SJCRH30 (cell line): ENCODE data around the gene ANKRD6. TPM values are rescaled to one million over a fixed set of nuclear protein-coding genes. Genes with fewer than 3 reads are reported as not detected.
A peak's percentile ranks its signal among the peaks of the same experiment; 100 is the strongest.
"Not testable (repeated sequence)": the region's sequence is repeated elsewhere in the genome, so short reads cannot be mapped to it uniquely, and the experiment has no call there.

ENCODE experiments used
- DNase-seq, 2 experiments: peaks; one replicate each; pipeline ENCODE4 v3.0.0-alpha.2; 2015 to 2020
- H3K27ac ChIP-seq: fragments of 250-450 bp; sonication (Bioruptor Pico); 2 replicates; pipeline ENCODE4 v1.5.1; 2020; ENCODE audit warnings: mild to moderate bottlenecking, moderate library complexity
- H3K27me3 ChIP-seq: fragments of 250-450 bp; sonication (Bioruptor Pico); 2 replicates; pipeline ENCODE4 v1.5.1; 2020; ENCODE audit warnings: mild to moderate bottlenecking, moderate library complexity
- H3K36me3 ChIP-seq: fragments of 250-450 bp; sonication (Bioruptor Pico); 2 replicates; pipeline ENCODE4 v1.5.1; 2020; ENCODE audit warnings: mild to moderate bottlenecking, moderate library complexity
- H3K4me1 ChIP-seq: fragments of 250-450 bp; sonication (Bioruptor Pico); 2 replicates; pipeline ENCODE4 v1.5.1; 2020; ENCODE audit warnings: mild to moderate bottlenecking, moderate library complexity
- H3K4me3 ChIP-seq: fragments of 250-450 bp; sonication (Bioruptor Pico); 2 replicates; pipeline ENCODE4 v1.5.1; 2020; ENCODE audit warnings: mild to moderate bottlenecking, moderate library complexity
- H3K9me3 ChIP-seq: fragments of 250-450 bp; sonication (Bioruptor Pico); replicated peaks from 2 replicates; pipeline ENCODE4 v1.5.1; 2020; ENCODE audit warnings: mild to moderate bottlenecking, moderate library complexity
- total RNA-seq: library from RNA; depleted of rRNA; stranded (reverse); fragments of >200 nt; shearing (Covaris generic); gene quantifications from 2 replicates; pipeline ENCODE4 v1.2.3, GENCODE V29; 2014

The ANKRD6 gene
- total RNA-seq, 1 experiment from 2014 or later: 0.73 TPM

- Histone ChIP-seq H3K4me1 (no peaks in the 10 kb centered on the region), H3K27ac (no peak overlapping the region), H3K9me3 (no peaks in the 10 kb centered on the region), H3K36me3 (no peaks in the 10 kb centered on the region), H3K4me3 (no peak overlapping the region), H3K27me3 (no peaks in the 10 kb centered on the region)
- no peak for DNase-seq
Observed at GRCh38 chr6:89623749-89624148, 190.8 kb downstream of the ANKRD6 start.

- H3K9me3 ChIP-seq: no peaks in the 10 kb centered on the region
- no peak for DNase-seq
- H3K36me3 ChIP-seq: no peaks in the 10 kb centered on the region
- H3K27me3 ChIP-seq: no peaks in the 10 kb centered on the region
- H3K27ac ChIP-seq: no peak overlapping the region
- H3K4me3 ChIP-seq: no peak overlapping the region
- no peaks in the 10 kb centered on the region for H3K4me1 ChIP-seq
Observed at GRCh38 chr6:89630488-89630887, 197.5 kb downstream of the ANKRD6 start.

GRCh38 chr6:89636412-89636811 is 203.5 kb downstream of the ANKRD6 start:
- H3K36me3 ChIP-seq, H3K27me3 ChIP-seq, H3K9me3 ChIP-seq, H3K4me1 ChIP-seq, H3K27ac ChIP-seq, DNase-seq, H3K4me3 ChIP-seq: not testable (repeated sequence)

GRCh38 chr6:89637960-89638319 is 205.0 kb downstream of the ANKRD6 start:
- Histone ChIP-seq H3K4me1 (no peaks in the 10 kb centered on the region; the same call in 1 of the 2 replicates), H3K4me3 (peak overlapping the region; percentile 93), H3K36me3 (peaks cover 14% of the 10 kb centered on the region), H3K27ac (peak overlapping the region; percentile 88), H3K9me3 (no peaks in the 10 kb centered on the region), H3K27me3 (no peaks in the 10 kb centered on the region)
- no peak for DNase-seq

GRCh38 chr6:89638320-89639195 is 205.6 kb downstream of the ANKRD6 start, which contains the start of gene LYRM2:
Gene LYRM2 (minus strand): TSS chr6:89638747. CDS start chr6:89638716, 31 bp downstream.
- H3K27ac ChIP-seq: peak within 1 kb of the TSS; percentile 88
- H3K4me1 ChIP-seq: no peaks in the 10 kb centered on the region; the same call in 1 of the 2 replicates
- H3K27me3 ChIP-seq: no peaks in the 10 kb centered on the region
- peak within 1 kb of the TSS; percentile 93 for H3K4me3 ChIP-seq
- peak; percentile 93 to 94 for DNase-seq
- peaks cover 18% of the 10 kb centered on the region for H3K36me3 ChIP-seq
- no peaks in the 10 kb centered on the region for H3K9me3 ChIP-seq

- Histone ChIP-seq H3K9me3 (no peaks in the 10 kb centered on the region), H3K36me3 (peaks cover 35% of the 10 kb centered on the region), H3K4me1 (no peaks in the 10 kb centered on the region; the same call in 1 of the 2 replicates), H3K4me3 (no peak overlapping the region), H3K27me3 (no peaks in the 10 kb centered on the region), H3K27ac (no peak overlapping the region)
- DNase-seq: no peak
Observed at GRCh38 chr6:89640804-89641203, 207.9 kb downstream of the ANKRD6 start.

- H3K9me3 ChIP-seq, H3K4me3 ChIP-seq, H3K4me1 ChIP-seq, H3K27ac ChIP-seq, H3K27me3 ChIP-seq, DNase-seq: not testable (repeated sequence)
- peaks cover 35% of the 10 kb centered on the region for H3K36me3 ChIP-seq
Observed at GRCh38 chr6:89641581-89641980, 208.6 kb downstream of the ANKRD6 start.

- H3K4me1 ChIP-seq: no peaks in the 10 kb centered on the region
- no peak overlapping the region for H3K4me3 ChIP-seq
- no peaks in the 10 kb centered on the region for H3K27me3 ChIP-seq
- H3K9me3 ChIP-seq: no peaks in the 10 kb centered on the region
- no peak for DNase-seq
- H3K27ac ChIP-seq: no peak overlapping the region
- H3K36me3 ChIP-seq: peaks cover 40% of the 10 kb centered on the region
Observed at GRCh38 chr6:89642956-89643355, 210.0 kb downstream of the ANKRD6 start.

GRCh38 chr6:89643406-89643805 is 210.5 kb downstream of the ANKRD6 start:
- Histone ChIP-seq H3K4me1 (no peaks in the 10 kb centered on the region), H3K27ac (no peak overlapping the region), H3K36me3 (peaks cover 45% of the 10 kb centered on the region), H3K9me3 (no peaks in the 10 kb centered on the region), H3K27me3 (no peaks in the 10 kb centered on the region), H3K4me3 (no peak overlapping the region)
- DNase-seq: no peak

- H3K36me3 ChIP-seq: peaks cover 56% of the 10 kb centered on the region
- no peaks in the 10 kb centered on the region for H3K4me1 ChIP-seq
- no peak for DNase-seq
- H3K9me3 ChIP-seq: no peaks in the 10 kb centered on the region
- H3K27me3 ChIP-seq: no peaks in the 10 kb centered on the region
- no peak overlapping the region for H3K27ac ChIP-seq
- no peak overlapping the region for H3K4me3 ChIP-seq
Observed at GRCh38 chr6:89644864-89645263, 211.9 kb downstream of the ANKRD6 start.

GRCh38 chr6:89649682-89650081 is 216.7 kb downstream of the ANKRD6 start:
- Histone ChIP-seq H3K4me1 (no peaks in the 10 kb centered on the region), H3K9me3 (no peaks in the 10 kb centered on the region), H3K27ac (no peak overlapping the region), H3K27me3 (no peaks in the 10 kb centered on the region), H3K4me3 (no peak overlapping the region), H3K36me3 (peaks cover 76% of the 10 kb centered on the region)
- DNase-seq: no peak

- no peak for DNase-seq
- H3K4me1 ChIP-seq: peaks cover 3% of the 10 kb centered on the region
- H3K36me3 ChIP-seq: peaks cover 73% of the 10 kb centered on the region
- no peak overlapping the region for H3K4me3 ChIP-seq
- no peak overlapping the region for H3K27ac ChIP-seq
- no peaks in the 10 kb centered on the region for H3K9me3 ChIP-seq
- H3K27me3 ChIP-seq: no peaks in the 10 kb centered on the region
Observed at GRCh38 chr6:89650579-89650978, 217.6 kb downstream of the ANKRD6 start.

GRCh38 chr6:89655122-89655521 is 222.2 kb downstream of the ANKRD6 start:
- Histone ChIP-seq H3K9me3 (no peaks in the 10 kb centered on the region), H3K4me1 (peaks cover 3% of the 10 kb centered on the region), H3K27me3 (no peaks in the 10 kb centered on the region), H3K4me3 (no peak overlapping the region), H3K27ac (no peak overlapping the region), H3K36me3 (peaks cover 66% of the 10 kb centered on the region)
- DNase-seq: no peak

GRCh38 chr6:89657445-89658158 is 224.7 kb downstream of the ANKRD6 start:
- H3K27ac ChIP-seq: no peak overlapping the region
- H3K36me3 ChIP-seq: peaks cover 69% of the 10 kb centered on the region
- no peak for DNase-seq
- H3K4me3 ChIP-seq: no peak overlapping the region
- H3K4me1 ChIP-seq: peaks cover 3% of the 10 kb centered on the region
- no peaks in the 10 kb centered on the region for H3K27me3 ChIP-seq
- H3K9me3 ChIP-seq: no peaks in the 10 kb centered on the region

- no peak overlapping the region for H3K4me3 ChIP-seq
- no peaks in the 10 kb centered on the region for H3K4me1 ChIP-seq
- no peak for DNase-seq
- no peak overlapping the region for H3K27ac ChIP-seq
- peaks cover 61% of the 10 kb centered on the region for H3K36me3 ChIP-seq
- H3K9me3 ChIP-seq: no peaks in the 10 kb centered on the region
- no peaks in the 10 kb centered on the region for H3K27me3 ChIP-seq
Observed at GRCh38 chr6:89660981-89661380, 228.0 kb downstream of the ANKRD6 start.
